Measurements from ENCODE around the gene SLC45A2.

- TF ChIP-seq, protein P1, sequence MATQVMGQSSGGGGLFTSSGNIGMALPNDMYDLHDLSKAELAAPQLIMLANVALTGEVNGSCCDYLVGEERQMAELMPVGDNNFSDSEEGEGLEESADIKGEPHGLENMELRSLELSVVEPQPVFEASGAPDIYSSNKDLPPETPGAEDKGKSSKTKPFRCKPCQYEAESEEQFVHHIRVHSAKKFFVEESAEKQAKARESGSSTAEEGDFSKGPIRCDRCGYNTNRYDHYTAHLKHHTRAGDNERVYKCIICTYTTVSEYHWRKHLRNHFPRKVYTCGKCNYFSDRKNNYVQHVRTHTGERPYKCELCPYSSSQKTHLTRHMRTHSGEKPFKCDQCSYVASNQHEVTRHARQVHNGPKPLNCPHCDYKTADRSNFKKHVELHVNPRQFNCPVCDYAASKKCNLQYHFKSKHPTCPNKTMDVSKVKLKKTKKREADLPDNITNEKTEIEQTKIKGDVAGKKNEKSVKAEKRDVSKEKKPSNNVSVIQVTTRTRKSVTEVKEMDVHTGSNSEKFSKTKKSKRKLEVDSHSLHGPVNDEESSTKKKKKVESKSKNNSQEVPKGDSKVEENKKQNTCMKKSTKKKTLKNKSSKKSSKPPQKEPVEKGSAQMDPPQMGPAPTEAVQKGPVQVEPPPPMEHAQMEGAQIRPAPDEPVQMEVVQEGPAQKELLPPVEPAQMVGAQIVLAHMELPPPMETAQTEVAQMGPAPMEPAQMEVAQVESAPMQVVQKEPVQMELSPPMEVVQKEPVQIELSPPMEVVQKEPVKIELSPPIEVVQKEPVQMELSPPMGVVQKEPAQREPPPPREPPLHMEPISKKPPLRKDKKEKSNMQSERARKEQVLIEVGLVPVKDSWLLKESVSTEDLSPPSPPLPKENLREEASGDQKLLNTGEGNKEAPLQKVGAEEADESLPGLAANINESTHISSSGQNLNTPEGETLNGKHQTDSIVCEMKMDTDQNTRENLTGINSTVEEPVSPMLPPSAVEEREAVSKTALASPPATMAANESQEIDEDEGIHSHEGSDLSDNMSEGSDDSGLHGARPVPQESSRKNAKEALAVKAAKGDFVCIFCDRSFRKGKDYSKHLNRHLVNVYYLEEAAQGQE (IDR thresholded peaks at IDR 0.05; ENCODE audit: insufficient read depth in 1 of 2, low read depth in 2 of 2, low read length in 1 of 2): no peak
- TF ChIP-seq, protein P2, sequence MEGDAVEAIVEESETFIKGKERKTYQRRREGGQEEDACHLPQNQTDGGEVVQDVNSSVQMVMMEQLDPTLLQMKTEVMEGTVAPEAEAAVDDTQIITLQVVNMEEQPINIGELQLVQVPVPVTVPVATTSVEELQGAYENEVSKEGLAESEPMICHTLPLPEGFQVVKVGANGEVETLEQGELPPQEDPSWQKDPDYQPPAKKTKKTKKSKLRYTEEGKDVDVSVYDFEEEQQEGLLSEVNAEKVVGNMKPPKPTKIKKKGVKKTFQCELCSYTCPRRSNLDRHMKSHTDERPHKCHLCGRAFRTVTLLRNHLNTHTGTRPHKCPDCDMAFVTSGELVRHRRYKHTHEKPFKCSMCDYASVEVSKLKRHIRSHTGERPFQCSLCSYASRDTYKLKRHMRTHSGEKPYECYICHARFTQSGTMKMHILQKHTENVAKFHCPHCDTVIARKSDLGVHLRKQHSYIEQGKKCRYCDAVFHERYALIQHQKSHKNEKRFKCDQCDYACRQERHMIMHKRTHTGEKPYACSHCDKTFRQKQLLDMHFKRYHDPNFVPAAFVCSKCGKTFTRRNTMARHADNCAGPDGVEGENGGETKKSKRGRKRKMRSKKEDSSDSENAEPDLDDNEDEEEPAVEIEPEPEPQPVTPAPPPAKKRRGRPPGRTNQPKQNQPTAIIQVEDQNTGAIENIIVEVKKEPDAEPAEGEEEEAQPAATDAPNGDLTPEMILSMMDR (IDR thresholded peaks at IDR 0.05): no peak
Observed at GRCh38 chr5:33929925-33930690, 54.4 kb downstream of the SLC45A2 start.

All from Panc1 (cell line).